HPDE6-E6E7 (cell line): ENCODE measurements around the gene F13A1.

ENCODE experiments used
- DNase-seq: peaks from one replicate; pipeline ENCODE4 v3.0.0; 2011; ENCODE audit warnings: missing footprints; ENCODE audit errors: extremely low spot score

The F13A1 gene

DNA sequence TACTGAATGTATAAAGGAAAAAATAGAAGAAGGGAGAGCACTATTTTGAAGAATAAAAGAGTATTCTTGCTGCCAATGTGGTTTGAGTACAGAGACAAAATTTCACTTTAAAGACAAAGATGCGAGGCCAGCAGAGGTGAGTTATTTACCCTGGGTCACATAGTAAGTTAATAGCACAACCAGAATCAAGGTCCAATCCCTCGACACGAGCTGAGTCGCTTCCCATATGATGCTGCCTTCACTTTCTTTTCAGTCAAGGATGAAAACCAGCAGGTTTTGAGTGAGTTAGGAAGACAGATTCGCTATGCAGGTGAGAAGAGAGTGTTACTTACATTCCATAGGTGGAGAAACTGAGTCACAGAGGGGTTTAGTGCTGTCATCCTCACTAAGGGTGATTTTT lies 75.8 kb downstream of the F13A1 start:
- DNase-seq, result no peak

DNA sequence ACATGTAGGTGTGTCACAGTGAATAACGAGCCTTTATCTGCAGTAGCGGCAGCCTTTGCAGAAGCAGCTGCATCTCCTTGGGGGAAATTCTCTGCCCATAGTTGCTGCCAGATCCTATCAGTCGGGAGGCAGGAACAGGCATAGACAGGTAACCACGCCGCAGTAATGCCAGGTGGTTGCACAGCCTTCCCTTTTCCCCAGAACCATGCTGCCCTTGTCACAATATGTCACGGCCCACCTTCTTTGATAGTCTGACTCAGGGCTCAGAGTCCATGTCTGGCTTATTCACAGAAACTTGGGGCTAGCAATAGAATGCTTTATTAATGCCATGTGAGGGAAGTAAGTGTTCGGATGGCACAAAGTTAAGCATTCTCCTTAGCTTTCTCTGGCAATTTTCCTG lies 76.6 kb downstream of the F13A1 start:
- no peak for DNase-seq

DNA sequence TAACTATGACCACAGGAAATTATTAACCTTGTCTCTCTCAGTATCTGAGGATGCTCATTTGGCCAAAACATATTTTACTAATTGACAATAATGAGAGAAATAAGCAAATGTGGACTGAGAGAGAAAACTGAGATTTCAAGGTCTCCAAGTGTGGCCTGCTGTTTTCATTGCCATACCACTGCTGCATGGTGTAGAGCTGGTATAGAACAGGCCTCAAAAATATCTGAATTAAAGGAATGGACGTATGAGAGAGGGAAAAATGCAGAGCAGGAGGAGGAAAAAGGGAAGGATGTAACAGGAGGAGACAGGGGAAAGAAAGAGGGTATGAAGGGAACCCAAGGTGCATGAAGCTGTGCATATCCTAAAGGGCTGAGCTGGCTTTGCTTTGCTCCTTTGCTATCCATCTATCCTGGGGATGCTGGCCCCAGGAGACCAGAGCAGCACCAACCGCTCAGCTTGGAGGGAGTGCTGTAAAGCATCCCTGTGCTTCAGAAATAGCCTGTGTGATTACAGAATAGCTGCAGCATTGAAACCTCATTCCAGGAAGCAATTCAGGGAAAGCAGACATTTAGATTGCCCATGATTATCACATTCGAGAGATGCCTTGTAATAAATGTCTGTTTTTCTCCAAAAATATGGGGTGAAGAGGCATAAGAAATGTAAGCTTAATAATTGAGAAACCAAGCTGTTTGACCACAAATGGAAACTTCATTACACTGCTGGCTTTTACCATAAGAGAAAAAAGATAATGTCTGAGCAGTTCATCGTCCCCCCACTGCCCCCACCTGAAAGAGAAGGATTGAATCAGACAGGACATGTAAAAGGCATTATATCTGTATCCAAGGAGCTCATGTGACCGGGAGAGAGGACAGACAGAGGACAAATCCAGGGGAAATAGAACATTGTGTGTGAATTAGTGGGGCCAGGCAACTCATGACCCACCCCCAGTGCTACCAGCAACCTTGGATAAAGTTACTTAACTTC lies 80.6 kb downstream of the F13A1 start:
- no peak for DNase-seq

DNA sequence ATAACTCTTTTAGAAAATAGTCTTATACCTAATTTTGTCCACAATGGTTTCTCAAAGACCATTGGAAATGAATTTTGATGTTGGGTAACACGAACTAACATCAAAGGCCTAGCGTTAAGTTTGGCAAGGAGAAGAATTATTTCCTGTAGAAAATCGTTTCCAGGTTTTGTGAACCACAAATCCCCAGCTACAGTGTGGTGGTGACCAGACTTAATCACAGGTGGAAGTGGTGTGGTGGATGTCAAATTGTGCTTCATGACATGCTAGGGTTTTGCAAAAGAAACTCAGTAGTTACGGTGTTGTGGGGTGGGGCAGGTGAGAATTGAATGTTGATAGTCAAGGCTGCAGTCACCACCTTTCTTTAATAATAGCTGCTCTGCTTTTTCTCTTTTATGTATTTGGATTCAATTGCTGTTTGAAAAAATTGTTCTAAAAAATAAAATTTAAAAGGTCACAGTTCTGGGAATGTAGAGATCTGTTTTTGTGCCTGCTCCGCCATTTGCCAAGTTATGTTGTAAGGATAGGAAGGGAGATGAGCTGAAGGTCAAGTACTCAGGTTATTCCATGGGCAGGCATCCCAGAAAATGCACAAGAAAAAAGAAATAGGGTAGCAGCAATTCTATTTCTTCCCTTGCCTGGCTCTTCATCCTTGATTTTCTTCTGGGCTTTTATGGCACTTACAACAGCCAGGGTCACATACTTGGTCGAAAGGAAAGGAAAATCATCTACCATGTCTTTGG lies 83.6 kb downstream of the F13A1 start:
- no peak for DNase-seq

DNA sequence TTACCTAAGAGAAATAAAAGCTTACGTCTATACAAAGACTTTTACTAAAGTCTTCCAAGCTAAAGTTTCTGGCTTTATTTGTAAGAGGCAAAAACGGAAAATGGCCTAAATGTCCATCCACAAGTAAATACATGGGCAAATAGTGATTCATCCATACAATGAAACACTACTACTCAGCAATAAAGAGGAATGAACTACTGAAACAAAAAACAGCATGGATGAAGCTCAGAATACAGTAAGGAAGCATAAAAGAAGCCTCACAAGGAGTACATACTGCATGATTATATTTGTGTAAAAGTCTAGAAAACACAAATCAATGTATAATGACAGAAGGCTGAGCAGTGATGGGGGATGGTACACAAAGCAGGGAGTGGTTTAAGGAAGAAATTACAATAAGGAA lies 84.7 kb downstream of the F13A1 start:
- DNase-seq, result no peak

DNA sequence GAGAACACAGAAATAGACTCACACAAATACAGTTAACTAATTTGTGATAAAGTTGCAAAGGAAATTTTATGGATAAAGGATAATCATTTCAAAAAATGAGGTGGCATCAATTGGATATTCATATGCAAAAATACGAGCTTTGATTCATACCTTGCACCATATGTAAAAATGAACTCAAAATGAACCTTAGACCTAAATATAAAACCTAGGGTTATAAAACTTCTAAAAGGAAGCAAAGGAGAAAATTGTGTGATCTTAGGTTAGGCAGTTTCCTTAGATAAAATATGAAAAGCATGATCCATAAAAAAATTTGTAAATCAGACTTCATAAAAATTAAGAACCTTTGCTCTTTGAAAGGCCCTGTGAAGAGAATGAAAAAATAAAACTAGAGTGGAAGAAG lies 85.5 kb downstream of the F13A1 start:
- DNase-seq, result no peak

DNA sequence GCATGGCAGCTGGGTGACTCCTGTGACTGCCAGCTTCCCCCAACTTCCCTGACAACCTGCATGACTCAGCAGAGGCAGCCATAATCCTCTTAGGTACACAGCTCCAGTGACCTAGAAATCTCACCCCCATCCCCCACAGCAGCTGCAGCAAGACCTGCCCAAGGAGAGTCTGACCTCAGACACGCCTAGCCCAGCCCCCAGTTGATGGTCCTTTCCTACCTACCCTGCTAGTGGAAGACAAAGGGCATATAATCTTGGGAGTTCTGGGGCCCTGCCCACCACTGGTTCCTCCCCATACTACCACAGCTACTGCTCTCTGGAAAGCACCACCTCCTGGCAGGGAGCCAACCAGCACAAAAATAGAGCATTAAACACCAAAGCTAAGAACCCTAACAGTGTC lies 90.2 kb downstream of the F13A1 start:
- no peak for DNase-seq

DNA sequence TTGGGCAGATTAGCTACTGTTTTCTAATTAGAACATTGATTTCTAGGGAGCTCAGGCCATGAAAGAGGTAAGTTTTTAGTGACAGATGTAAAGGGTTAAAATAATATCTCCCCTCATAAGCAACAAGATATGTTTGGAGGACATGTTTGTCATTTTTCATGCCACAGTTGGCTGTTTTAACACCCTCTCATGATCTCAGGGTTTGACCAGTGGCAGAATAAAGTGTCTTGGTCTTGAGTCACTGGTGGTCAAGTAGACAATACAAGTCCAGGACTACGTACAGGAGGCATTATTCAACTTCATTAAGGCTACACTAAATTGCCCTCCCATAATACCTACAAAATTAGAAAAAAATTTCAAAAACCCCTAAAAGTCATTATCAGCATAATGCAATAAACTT lies 92.6 kb downstream of the F13A1 start:
- no peak for DNase-seq

DNA sequence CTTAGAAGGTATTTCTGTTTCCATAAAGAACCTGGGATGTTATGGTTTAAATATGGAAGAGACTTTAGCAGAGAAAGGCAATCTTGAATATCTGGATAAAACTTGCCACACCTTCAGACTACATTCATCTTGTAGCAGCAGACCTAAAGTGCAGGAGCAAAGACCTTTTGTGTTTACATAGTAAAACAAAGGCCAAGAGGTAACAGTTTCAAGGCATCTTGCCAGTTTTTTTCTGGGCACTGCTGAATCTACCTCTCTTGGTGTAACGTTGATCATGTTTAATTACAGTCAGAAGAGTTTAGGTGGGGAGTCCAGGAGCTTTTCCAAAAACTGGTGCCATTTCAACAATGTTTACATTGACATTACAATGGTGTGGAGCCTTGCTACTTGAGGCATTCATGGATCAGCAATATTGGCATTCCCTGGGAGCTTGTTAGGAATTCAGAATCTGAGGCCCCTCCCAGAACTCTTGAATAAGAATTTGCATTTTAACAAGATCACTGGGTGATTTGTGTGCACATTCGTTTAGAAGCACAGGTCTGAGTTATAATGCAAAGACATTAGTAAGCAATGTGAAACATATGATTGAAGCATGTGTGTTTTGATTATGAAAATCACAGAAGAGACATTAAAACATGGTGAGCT lies 94.5 kb downstream of the F13A1 start:
- DNase-seq, result no peak

DNA sequence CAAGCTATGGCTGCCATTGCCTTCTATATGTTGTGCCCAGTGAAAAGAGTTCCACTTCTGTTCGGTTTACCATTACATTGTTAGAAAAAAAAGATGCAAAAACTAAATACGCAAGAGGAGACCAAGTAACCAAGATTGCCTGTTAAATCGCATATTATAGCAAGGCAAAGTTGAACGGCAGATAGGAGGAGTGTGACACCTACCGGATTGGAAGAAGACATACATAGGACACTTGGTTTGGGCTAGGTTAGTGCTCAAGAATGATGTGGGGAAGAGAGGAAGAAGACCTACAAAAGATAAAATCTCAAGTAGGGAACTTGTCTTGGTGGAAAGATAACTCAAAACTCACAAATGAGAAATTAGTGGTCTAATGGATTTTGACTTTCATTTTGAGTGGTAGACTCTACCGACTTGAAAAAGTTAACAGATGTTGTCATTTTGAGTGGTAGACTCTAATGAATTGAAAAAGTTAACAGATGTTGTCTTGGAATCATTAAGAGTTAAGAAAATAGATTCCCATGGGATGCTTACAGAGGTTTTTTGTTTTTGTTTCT lies 95.5 kb downstream of the F13A1 start:
- DNase-seq, result no peak

DNA sequence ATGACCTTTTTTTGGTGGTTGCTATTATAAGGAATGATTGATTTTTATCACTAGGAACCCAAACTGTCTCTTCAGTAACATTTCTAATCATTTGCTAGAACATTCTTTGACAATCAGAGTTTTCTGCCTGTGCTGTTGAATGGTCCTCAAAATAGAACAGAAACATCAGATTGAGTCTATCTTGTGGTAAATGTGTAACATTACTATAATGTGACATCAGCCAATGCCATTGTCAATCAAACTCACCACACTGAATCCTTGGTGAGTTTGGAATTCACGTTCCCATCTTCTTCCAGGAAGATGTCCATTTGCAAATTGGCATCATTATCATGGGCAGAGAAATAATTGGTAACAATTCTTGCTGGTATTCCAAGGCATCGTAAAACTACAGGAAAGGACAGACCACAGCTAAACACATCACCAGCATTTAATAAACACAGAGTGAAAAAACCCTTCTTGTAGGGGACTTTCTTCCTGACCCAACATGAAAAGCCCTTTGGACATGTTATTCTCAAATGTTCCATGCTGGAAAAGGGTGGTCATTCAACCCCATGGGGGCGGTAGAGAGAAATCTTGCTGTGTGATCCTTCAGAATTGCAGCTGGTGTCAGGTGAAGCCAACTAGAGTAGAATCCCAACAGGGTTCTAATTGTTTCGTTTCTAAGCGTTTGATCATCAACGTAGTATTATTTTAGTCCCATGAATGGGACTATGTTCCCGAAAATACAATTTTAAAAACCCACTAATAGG lies 98.5 kb downstream of the F13A1 start:
- no peak for DNase-seq

DNA sequence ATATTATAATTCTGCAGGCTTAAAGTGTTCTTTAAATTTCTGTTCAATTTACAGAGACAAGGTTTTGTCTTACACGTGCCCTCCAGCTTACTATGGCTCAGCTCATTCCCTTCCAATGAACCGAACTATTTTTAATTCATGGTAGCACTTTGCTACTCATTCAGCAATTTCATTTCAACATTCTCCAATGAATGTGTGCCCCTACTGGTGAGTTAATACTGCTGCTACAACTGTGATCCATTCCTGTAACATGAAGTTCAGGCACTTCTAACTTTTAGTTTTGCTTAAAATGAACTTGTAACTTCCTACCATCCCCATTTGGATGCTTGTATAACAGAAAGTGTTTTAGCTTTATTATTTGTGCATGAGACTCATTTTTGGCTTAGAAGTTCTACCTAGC lies 99.7 kb downstream of the F13A1 start:
- DNase-seq, result no peak

DNA sequence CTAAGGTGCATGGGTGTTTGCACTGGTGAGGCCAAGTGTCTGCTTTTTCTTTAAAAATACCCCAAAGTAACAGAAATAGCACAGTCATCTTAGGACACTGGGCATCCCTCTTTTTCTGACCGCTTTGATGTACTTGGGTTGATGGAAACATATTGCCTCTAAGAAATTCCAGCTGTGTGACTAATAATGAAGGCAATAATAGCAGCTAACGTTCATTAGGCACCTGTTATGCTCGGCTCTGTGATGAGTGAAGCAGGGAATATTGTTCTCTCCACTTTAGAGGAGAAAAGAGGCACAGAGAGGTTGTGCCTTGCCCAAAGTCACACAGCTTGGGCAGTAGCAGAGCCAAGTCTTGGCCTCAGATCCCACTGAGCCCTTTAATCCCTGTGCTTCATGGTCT lies 100.7 kb downstream of the F13A1 start:
- no peak for DNase-seq

DNA sequence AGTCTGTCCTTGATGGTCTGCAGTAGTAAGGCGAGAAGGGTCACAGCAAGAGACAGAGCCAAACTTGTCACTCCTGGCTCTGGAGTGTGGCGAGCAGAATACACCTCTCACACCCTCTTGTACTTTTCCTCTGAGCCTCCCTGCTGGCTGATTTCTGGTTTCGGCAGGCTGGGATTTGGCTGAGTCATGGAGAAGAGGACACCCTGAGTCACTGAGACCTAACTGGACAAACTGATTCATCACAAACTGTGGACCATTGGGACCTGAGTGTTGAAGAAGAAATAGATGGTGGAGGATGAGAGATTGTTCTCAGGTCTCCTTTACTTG lies 101.7 kb downstream of the F13A1 start:
- DNase-seq, result no peak

DNA sequence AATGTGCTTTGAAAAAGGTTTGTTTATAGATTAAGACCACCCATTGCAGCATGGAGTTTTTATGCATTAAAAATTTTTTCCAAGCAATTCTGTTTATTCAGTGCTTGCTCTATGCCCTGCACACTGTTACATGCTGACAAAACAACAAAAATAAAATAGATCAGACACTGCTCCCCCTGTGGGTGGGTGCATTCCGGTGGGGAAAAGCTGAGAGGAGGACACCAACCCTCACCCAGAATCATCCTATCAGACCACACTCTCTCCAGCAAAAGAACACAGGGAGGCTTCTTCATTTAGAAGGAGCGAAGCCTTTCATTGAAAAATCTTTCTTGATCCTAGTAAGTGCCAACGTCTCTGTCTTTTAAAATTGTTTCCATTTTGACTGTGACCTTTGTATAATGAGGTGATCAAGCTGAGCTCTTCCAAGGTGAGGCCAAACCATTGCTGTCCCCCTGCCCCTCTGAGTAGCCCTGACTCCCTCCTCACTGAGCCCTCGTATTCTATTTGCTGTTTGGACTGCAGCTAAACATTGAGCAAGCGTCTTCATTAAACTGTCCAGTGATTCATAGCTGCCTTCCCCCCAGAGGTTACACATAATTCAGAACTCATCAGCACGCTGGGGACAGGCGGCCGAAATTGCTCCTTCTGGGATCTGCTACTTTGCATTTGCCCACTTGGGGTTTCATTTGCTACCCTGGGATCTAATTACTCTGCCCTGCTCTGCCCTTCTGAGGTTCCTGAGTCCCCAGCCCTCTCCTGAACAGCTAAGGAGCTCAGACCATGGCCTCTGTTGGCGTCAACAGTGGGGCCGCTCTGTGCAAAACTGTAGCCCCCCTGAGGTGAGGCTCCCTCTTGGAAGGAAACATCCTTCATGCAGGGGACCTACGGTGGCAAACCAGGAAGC lies 102.4 kb downstream of the F13A1 start:
- DNase-seq, result no peak

DNA sequence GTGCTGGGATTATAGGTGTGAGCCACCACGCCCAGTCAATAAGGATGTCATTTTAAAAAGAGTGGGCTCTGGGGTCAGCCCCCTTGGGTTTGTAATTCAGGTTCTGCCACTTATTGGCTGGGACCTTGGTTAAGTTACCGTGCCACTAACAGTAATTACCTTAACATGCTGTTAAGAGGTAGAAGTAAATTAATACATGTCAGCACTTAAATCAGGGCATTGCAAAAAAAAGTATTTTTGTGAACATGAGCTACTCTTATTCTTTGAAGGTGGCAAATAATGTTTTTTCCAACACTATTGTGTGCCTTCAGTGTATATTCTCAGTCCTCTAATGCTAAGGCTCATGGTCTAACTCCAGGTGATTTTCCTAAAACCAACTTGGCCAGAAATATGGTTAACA lies 109.5 kb downstream of the F13A1 start:
- no peak for DNase-seq

DNA sequence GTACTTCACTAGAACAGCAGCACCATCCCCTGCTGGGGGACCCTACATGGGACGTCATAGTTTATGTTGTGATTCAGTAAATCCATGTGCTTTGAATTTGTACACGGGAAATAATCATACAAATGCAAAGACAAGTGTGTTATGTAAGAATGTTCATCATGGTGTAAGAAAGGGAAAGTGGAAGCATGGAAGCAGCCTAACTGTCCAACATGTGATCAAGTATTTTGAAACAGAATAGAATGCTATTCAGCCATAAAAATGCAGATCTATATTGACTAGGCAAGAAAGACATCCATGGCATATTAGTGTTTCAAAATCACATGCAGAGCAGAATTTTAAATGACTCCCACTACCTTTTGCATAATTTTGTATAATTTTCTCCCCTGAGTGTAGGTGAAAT lies 117.6 kb downstream of the F13A1 start:
- DNase-seq, result no peak

DNA sequence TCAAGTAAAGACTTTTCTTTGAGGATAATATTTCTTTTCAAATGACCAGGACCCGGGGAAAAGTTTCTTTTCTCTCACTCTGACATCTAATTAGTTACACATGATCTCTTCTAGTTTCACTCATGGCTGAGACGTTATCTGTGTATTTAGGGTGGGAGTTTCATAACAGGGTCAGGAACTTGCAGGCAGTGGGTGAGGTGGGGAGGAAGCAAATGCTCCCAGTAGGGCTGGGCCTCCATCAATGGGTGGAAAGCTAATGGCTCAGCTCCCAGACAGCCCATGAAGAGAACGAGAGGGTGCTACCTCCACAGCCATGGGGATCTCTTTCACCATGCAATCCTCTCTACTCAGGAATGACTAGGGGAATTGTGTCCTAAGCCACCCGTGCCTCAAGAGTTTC lies 119.3 kb downstream of the F13A1 start:
- no peak for DNase-seq

DNA sequence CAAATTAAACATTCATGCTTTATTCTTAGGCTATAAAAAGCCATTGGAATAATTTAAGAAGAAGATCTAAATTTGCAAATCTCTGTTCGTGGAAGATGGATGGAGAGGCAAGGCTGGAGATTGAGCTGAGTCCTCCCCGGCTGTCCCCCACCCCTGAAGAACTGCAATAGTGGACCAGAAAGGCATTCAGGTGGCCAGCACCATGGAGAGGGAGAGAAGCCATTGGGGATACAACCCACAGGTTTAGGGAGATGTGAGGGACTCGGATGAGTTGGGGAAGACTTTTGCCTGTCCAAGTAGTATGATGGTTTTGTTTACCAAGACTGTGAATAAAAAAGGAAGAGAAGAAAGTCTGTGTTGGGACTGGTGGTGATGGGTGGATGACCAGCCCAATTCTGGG lies 120.8 kb downstream of the F13A1 start:
- DNase-seq, result no peak

DNA sequence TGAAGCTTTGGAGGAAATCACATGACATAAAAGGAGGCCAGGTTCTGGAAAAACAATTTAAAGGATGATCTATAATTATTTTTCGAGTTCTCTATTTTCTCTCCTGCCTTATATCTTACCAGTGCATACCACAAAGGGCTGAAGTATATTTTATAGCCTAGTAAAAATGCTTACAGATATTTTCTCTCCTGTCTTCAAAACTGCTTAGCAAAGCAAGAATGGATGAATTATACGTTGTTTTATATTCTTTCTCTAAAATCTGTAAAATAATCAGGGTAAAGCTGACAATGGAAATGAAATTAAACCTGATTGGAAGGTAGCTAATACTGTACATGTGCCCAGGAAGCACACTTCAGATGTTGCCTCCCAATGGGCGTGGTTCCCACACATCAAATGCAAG lies 123.7 kb downstream of the F13A1 start:
- no peak for DNase-seq

DNA sequence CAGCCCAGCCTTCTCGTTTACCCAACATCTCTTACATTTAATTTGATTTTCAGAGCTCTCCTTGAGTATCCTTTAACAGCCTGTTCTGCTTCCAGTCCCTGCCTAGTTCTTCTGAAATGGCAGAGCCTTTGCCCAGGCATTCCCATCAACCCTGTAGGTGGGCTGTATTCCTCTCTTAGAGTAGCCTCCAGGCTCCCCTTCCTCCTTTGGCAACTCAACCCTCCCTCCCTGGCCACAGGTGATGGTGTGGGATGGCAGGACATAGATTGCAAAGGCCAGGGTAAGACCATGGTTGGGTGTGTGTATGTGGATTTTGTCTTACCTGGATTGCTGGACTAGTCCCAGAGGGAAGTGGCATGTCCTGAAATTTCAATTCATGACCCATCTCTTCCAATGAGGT lies 125.4 kb downstream of the F13A1 start:
- no peak for DNase-seq
